GM21423 (cell line): ENCODE results near the gene DEF6.
A peak's percentile ranks its signal among the peaks of the same experiment; 100 is the strongest.

Experiments used
- ATAC-seq: cut with Tn5 transposase; IDR thresholded peaks from one replicate; pipeline ENCODE4 v1.9.1; 2021; ENCODE audit warnings: mild to moderate bottlenecking, moderate library complexity; ENCODE audit not compliant: unreplicated experiment

The DEF6 gene

DNA sequence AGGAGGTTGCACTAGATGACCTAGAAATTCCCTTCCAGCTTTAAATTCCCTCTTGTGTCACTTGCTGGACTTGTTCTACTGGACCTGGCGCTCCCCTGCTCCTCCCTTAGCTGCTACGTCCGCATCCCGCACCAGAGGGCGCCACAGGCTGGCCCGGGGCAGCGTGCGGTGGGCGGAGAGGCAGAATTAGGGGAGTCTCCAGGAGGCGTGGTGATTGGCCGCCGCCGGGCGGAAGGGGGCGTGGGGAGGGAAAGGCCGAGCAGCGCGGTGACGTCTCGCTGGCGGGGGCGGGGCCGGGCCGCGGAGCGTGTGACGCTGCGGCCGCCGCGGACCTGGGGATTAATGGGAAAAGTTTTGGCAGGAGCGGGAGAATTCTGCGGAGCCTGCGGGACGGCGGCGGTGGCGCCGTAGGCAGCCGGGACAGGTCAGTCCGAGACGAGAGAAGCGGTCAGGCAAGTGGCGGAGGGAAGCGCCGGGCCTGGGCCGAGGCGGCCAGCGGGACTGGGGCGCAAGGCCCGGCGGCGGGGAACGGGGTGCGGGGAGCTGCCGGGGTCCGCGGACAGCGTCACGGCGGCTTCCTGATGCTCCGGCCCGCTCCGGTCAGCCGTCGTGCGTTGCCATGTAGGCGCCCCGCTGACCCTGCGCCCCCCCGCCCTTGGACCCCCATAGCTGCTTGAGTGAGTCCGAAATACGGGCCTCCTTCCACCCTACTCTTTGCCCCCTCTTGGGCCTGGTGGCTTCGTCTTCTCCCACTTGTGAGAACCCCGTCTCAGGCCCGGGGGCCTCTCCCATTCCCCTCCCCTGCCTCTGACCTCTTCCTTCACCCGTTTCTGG, 44.9 kb downstream of the DEF6 start, which contains the start of gene PPARD:
PPARD (plus strand) TSS at position 301 of the 834 bp plus-strand sequence. CDS start 68,530 bp downstream, outside the sequence.
- peak; percentile 98 for ATAC-seq

DNA sequence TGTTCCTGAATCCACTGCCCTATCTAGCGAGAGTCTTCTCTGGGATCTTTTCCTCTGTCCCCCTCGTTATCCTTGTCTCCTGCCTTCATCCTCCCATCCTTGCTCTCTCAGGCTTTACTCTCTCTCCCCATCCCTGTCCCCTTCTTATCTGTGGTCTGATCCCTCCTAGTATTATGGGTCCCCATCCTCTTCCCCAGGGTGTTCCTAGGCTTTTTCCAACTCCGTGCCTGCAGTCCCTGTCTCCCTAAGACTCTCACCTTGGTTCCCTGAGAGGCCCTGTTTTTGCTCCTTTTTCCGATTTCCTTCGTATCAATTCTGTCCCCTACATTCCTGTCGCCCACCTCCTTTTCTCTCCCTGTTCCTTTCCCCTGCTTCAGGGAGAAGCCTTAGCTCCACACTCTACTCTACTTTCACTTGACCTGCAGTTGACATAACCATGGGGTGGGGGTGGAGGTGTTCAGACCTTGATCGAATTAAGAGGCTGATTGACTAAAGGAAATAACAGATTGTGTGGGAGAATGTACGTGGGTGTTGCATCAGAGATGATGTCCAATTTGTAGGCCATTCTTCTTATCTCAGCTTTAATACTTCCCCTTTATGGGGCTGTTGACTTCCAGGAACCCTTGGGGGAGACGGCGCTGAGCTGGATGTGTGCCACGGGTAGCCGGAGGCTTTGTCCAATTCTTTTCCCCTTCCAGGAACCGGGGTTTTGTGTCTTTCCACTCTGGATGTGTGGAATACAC, 45.6 kb downstream of the DEF6 start:
- no peak for ATAC-seq

DNA sequence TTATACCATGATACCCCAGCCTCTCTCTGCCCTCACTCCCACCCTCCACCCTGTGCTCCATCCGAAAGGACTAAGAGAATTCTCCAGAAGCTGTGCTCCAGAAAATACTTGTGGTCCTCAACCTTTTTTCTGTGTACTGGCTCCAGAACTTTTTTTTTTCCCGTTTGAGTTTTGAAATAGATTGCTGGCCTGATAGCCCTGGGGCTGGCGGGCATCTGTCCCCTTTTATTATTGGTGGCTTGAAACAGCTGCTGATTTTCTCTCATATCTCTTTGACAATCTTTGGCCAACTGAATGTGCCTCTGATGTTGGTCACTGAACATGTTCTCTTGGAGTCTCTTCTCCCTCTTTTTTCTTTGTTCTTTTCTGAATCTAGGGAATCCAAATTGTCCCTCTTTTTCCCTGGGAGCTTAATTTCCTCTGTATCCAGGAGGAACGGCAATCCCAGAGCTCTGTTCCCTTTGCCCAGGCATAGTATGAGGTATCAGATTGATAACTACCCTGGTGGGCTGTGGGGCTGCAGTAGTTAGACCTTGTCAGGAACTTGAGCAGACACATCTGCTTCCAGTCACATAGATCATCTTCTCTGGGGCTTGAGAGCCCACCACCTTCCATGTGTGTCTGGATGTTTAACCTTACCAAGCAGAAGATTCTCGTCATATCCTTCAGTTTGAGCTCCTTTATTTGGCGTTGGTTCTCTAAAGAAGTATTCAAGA, 46.4 kb downstream of the DEF6 start:
- no peak for ATAC-seq

DNA sequence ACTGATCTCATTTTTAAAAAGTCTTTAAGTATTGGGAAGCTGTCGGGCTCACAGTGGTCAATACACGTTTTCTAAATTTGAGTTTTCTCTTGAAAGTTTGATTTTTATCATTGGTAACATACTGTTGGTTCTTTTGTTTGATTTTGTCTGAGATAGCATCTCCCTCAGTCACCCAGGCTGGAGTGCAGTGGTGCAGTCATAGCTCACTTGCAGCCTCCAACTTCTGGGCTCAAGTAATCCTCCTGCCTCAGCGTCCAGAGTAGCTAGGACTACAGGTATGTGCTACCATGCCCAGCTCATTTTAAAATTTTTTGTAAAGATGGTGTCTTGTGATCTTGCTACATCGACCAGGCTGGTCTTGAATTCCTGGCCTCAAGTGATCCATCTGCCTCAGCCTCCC, 53.8 kb downstream of the DEF6 start:
- ATAC-seq: no peak

DNA sequence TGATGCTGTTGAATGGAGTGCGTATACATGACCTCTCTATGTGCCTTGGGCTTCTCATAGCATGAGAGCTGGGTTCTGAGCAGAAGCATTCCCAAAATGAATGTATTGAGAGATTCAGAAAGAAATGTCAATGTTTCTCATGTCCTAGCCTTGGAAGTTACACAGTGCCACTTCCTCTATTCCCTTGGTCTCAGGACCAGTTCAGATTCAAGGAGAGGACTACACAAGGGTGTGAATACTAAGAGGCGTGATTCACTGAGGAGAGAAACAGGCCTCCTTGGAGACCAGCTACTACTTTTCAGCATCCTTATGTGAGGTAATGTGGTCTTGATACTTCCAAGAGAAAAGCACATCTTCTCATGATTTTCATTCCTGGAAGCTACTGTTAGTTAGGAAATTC, 55.1 kb downstream of the DEF6 start:
- ATAC-seq: no peak

DNA sequence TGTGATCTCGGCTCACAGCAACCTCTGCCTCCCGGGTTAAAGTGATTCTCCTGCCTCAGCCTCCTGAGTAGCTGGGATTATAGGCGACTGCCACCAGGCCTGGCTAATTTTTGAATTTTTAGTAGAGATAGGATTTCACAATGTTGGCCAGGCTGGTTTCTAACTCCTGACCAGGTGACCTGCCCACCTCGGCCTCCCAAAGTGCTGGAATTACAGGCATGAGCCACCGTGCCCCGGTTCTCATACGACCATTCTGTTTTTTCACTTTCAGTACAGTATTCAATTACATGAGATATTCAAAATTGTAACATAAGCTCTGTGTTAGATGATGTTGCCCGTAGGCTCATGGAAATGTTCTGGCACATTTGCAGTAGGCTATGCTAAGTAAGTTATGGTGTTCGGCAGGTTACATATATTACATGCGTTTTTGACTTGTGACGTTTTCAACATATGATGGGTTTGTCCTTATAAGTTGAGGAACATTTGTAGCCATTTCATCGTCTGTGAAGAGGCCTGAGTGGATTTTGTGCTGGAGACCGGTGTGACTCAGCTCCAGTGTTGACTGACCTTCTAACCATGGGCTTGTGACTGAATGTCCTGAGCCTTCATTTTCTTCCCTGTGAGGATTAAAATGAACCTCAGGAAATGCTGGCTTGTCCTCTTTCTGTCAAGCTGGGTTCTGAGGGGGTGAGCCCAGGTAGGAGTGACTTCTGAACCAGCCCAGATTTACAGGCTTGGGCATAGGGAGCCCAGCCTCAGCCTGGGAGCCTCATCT, 56.9 kb downstream of the DEF6 start:
- no peak for ATAC-seq

DNA sequence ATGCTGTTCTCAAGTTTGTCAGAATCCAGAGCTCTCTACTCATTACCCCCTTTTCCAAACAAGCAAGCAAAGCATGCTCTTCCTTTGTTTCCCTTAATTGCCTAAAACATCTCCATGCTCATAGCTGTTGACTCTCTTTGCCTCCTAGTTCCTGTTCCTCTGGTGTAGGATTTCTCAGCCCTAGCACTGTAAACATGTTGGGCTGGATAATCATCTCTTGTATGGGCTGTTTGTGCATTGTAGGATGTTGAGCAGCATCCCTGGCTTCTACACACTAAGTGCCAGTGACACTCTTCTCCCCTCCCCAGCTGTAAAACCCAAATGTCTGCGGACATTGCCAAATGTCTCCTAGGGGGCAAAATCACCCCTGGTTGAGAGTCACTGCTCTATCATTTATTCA, 58.8 kb downstream of the DEF6 start:
- ATAC-seq: no peak

DNA sequence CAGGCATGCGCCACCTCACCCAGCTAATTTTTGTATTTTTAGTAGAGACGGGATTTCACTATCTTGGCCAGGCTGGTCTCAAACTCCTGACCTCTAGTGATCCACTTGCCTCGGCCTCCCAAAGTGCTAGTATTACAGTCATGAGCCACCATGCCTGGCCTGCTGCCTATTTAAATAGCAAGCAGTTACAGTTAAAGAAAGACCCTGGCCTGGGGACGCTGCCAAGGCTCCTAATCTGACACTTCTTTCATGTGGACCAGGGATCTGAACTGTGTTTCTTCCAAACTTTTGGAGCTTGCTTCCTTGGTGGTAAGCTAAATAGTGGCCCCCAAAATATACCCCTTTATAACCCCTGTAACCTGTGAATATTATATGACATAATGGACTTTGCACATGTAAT, 60.1 kb downstream of the DEF6 start:
- ATAC-seq: no peak

DNA sequence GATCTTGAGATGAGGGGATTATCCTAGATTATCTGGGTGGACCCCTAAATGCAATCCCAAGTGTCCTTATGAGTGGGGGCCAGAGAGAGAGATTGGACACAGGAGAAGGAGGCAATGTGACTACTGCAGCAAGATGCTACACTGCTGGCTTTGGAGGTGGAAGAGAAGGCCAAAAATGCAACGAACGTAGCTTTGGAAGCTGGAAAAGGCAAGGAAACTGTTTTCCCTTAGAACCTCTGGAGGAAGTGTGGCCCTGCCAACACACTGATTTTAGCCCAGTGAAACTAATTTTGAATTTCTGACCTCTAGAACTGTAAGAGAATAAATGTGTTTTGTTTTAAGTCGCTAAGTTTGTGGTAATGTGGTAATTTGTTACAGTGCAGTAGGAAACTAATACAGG, 60.5 kb downstream of the DEF6 start:
- no peak for ATAC-seq

DNA sequence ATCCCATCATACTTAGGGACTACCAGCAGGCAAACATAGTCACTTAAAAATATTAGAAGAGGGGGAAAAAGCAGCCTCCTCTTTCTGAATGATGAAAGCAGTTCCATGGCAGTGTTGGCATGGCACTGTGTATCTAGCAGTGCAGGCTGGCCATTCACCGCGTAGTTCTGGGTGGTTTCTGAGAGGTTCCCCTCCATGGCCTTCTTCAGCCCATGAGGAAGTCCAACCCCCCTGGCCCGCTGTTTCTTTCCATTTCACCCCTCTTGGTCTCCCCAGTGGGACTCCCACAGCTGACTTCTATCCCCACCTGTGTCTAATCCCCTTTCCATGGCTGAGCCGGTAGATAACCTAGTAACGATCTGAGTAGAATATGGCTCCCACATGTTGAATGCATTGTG, 61.7 kb downstream of the DEF6 start:
- no peak for ATAC-seq

DNA sequence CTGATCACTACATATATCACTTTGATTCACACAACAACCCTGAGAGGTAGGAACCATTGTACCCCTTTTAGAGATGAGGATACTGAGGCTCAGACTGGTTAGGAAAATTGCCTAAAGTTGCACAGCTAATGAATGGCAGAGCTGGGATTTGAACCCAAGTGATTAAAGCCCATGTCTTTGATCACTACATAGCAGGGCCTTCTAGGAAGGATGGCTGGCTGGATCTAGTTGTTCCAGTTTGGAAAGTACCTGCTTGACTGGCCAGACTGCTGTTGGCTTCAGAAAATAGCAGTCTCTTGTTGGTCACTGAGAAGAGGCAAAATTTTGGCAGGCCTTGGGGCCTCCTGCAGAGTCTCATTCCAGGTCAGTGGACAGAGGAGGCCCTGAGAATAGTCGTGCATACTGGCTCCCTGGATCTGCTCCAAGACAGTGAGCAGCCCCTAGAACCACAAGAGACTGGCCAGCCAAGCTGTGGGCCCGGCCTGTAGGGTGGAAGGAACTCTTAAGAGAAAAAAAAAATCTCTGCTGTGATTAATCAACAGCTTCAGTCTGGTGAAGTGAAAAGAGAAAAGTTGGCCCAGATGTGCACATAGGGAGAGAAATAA, 62.2 kb downstream of the DEF6 start:
- no peak for ATAC-seq

DNA sequence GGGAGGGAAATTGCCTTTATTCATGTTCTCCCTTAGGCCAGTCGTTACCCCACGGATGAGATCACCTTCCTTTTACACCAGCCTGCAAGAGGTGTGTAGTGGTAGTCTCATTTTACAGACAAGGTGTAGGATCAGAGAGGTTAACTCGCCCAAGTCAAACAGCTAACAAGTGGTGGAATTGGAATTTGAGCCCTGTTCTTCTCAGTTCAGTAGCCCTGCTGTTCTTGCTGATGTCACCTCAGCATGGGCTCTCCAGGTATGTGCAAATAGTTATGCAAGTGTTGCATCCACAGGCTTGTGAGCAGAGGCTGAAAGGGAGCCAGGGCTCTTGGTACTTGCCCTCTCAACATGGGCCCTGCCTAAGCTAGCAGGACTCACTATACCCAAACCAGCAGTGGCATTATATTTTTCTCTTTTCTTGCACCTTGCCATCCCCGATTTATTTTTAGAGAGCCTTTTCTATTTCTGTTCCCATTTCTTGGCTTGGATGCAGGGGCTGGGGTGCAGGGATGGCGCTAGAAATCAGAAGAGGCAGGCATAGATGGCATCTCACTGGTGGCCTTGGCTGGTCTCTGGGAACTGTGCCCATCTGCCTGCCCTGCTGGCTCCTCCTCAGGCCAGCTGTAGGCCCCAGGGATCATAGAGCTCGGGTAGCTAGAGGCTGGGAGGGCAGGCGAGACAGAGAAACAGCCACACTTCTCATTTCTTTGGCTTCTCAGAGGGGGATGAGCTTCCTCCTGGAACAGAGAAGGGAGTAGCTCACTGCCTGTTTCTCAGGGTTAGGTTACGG, 62.9 kb downstream of the DEF6 start:
- ATAC-seq: no peak

DNA sequence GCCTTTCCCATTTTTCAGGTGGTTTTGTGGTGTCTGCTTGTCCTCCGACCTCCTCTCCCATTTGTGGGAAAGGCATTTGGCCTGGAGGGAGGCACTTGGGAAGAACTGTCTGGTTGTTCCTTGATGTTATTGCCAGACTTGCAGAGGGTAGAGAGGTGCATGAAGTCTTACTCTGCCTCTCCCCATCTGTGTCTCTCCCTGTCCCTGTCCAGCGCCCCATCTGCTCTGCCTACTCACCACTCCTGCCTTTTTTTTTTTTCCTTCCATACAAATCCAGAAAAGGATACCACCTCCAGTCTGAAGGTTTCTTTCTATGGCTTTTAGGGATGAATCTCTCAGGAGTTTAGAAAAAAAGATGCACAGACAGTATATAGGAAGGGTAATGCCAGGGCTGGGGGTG, 64.6 kb downstream of the DEF6 start:
- ATAC-seq: no peak

DNA sequence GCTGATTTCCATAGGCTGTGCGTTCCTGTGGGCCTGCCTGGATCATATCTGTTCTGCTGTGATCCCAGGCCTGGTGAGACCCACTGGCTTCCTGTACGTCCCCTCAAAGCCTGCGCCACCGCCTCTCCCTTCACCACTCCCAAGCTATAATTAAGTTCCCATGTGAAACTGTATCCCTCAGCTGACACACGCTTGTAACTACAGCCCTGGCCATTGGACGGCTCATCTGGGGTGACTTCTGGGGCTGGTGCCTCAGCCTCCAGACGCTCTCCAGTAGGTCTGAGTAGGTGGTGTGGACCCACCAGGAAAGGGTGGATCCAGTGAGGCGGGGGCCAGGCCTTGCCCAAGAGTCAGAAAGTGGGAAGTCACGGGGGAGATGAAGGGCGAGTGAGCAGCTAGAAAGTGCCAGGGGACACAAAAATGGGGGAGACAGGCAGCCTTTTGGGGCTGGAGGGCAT, 65.7 kb downstream of the DEF6 start:
- no peak for ATAC-seq

DNA sequence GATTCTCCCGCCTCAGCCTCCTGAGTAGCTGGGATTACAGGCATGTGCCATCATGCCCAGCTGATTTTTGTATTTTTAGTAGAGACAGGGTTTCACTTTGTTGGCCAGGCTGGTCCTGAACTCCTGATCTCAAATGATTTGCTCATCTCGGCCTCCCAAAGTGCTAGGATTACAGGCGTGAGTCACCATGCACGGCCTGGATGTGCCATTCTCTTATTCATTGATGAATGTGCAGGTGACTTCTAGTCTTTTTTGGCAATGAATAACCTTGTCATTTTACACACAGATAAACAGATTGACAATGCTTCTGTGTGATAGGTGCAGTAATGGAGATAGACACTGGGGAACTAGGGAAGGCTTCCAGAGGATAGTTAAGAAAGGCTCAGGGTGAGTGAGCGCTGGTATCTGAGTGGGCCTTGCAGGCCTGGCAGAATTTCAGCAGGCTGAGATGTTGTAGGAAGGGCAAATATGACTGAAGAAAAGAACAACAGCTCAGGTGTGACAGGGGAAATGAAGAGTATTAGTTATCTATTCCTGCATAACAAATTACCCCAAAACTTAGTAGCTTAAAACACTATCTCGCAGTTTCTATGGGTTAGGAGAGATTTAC, 68.1 kb downstream of the DEF6 start:
- ATAC-seq: no peak

DNA sequence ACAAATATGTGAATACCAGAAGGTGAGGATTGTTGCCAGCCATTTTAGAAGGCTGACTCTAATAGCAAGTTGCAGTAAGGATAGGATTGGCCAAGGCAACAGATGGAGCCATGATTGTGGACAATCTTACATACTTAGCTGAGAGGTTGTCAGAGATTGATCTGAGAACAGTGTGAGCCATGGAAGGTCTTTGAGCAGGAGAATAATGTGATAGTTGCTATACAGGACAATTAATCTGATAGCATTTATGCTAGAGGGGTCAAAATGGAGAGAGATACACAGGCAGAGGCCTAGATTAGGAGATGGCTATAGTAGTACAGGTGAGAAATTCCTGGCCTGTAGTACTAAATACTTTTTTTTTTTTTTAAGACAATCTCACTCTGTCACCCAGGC, 68.6 kb downstream of the DEF6 start:
- ATAC-seq: no peak

DNA sequence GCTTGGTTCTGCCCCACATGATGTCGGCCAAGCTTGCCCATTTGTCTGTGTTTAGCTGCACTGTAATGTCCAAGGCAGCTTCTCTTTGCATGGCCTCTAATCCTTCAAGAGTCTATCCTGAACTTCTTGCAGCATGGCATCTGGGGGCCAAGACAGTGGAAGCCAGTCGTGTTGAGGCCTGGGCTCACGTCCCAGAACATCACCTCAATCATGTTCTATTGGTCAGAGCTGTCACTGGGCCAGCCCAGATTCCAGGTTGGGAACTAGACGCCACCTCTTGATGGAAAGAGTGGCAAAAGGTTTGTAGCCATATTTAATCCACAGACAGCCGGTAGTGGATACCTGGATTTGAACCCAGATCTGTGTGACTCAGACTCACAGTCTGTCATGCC, 70.0 kb downstream of the DEF6 start:
- ATAC-seq: no peak

DNA sequence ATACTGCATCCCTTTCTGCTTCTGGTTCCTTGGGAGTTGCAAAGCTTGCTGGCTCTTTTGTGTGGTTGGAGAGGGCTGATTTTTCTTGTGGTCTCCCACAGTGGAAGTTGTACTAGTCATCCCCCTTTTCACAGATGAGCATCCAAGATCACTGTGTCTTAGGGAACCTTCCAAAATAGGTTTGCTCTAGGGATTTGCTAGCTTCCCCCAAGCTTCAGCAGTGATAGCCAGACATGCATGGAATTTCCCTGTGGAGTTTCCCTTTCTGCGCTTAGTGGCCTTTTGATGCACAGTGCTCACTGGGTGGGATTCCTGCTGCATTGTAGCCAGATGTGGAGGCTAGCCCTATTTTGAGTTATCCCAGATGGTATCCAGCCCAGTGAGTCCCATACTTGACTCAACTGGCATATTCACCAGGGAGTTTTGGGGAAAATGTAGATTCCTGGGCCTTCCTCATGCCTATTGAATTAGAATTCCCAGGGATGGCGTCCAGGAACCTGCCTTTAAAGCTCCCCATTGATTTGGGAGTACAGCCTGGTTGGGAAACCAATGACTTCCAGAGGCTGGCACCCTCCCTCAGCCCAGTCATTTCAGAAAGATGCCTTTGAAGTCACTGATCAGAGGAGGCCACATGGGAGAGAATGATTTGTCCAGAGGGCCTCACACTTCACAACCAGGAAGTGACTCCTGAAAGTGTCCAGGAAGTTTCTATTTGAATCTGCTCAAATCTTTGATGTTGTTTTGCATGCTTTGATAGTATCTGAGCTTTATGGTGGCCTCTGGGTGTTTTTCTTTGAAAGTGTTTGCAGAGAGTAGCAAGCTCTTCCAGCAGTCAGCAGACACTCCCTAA, 70.6 kb downstream of the DEF6 start:
- ATAC-seq: no peak
